Measurements from ENCODE around the gene RNF224. TPM values are rescaled to one million over a fixed set of nuclear protein-coding genes. Genes with fewer than 3 reads are reported as not detected.
A peak's percentile ranks its signal among the peaks of the same experiment; 100 is the strongest.

The RNF224 gene
- total and polyA plus RNA-seq, 2 of the 13 experiments (the other 11 are each of a cell fraction or from before 2014, with no cell fraction given): 0.09 TPM; not detected in 1

DNA sequence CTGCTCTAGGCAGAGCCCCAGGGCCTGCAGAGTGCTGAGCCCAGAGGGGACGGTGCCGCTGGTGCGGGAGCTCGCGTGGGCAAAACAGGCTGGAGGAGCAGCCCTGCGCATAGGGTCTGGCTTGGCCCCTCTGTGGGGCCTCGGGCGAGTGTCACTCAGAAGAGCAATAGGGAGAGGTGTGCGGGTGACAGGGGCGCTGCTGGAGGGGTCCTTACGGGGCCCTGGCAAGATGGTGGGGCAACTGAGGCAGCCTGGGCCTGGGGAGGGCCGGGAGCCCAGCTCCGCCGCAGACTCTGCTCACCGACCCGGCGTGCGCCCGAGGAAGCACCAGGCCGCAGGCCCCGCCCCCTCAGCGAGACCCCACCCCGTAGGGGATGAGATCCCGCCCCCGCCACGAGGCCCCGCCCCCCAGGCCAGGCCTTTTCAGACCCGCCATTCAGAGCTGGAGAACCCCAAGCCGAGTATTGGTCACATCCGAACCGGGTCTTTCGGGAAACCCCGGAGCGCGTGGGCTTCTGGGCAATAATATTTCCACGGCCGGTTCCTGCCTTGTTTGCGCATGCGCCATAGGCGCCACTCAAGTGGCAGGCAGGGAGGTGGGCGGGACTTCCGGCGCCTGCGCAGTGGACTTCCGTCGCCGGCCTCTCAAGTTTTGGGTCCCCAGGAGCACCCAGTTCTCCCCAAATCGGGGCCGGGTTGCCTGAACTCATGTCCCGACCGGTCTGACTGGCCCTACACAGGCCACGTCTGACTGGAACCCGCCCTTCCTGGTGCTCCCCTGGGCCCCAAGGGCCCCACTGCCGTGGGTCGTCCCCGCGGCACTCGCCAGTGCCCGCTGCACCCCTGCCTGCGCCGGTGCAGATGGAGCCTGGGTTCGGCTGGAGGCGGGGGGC lies 4.0 kb upstream of the RNF224 start (continued):
- TF ChIP-seq ZNF766 (CRISPR knock-in tag; IDR thresholded peaks at IDR 0.05; ENCODE audit: borderline replicate concordance) (no peak), ZNF468 (CRISPR knock-in tag; IDR thresholded peaks at IDR 0.05) (no peak), ELF3 (CRISPR knock-in tag; IDR thresholded peaks at IDR 0.05) (no peak), ZBTB10 (CRISPR knock-in tag; IDR thresholded peaks at IDR 0.05; ENCODE audit: borderline replicate concordance) (no peak), ZBTB7A (CRISPR knock-in tag; IDR thresholded peaks at IDR 0.05) (no peak), ZNF383 (CRISPR knock-in tag; IDR thresholded peaks at IDR 0.05; ENCODE audit: borderline replicate concordance) (no peak), ZNF878 (CRISPR knock-in tag; IDR thresholded peaks at IDR 0.05) (no peak), ZNF430 (CRISPR knock-in tag; IDR thresholded peaks at IDR 0.05) (no peak), HMG20A (CRISPR knock-in tag; IDR thresholded peaks at IDR 0.05; ENCODE audit: borderline replicate concordance) (no peak), ZBTB20 (CRISPR knock-in tag; IDR thresholded peaks at IDR 0.05; ENCODE audit: borderline replicate concordance, low read depth) (0 out of 2 replicates have a peak, but pooled peaks have one; percentile 9), IKZF5 (CRISPR knock-in tag; IDR thresholded peaks at IDR 0.05) (no peak), PRPF4 (IDR thresholded peaks at IDR 0.05; ENCODE audit: low read depth, low read length, poor library complexity, severe bottlenecking) (no peak), ZNF431 (CRISPR knock-in tag; IDR thresholded peaks at IDR 0.05; ENCODE audit: borderline replicate concordance, low read depth) (no peak), PAX8 (CRISPR knock-in tag; IDR thresholded peaks at IDR 0.05; ENCODE audit: borderline replicate concordance) (no peak), MZF1 (CRISPR knock-in tag; IDR thresholded peaks at IDR 0.05; ENCODE audit: borderline replicate concordance) (no peak), NFYB (CRISPR knock-in tag; IDR thresholded peaks at IDR 0.05) (peak; percentile 70), TCF7L2 (IDR thresholded peaks at IDR 0.05; ENCODE audit: low read depth, low read length) (no peak), ZFP90 (CRISPR knock-in tag; IDR thresholded peaks at IDR 0.05; ENCODE audit: borderline replicate concordance) (no peak), ZNF839 (CRISPR knock-in tag; IDR thresholded peaks at IDR 0.05; ENCODE audit: borderline replicate concordance) (no peak), ZFP1 (CRISPR knock-in tag; IDR thresholded peaks at IDR 0.05) (no peak)
- TF ChIP-seq, protein P1, sequence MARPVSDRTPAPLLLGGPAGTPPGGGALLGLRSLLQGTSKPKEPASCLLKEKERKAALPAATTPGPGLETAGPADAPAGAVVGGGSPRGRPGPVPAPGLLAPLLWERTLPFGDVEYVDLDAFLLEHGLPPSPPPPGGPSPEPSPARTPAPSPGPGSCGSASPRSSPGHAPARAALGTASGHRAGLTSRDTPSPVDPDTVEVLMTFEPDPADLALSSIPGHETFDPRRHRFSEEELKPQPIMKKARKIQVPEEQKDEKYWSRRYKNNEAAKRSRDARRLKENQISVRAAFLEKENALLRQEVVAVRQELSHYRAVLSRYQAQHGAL (CRISPR knock-in tag; IDR thresholded peaks at IDR 0.05; ENCODE audit: not compliant biosample characterization): no peak
- TF ChIP-seq, protein P2, sequence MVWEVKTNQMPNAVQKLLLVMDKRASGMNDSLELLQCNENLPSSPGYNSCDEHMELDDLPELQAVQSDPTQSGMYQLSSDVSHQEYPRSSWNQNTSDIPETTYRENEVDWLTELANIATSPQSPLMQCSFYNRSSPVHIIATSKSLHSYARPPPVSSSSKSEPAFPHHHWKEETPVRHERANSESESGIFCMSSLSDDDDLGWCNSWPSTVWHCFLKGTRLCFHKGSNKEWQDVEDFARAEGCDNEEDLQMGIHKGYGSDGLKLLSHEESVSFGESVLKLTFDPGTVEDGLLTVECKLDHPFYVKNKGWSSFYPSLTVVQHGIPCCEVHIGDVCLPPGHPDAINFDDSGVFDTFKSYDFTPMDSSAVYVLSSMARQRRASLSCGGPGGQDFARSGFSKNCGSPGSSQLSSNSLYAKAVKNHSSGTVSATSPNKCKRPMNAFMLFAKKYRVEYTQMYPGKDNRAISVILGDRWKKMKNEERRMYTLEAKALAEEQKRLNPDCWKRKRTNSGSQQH (CRISPR knock-in tag; IDR thresholded peaks at IDR 0.05; ENCODE audit: low read depth): no peak
- TF ChIP-seq, protein P3, sequence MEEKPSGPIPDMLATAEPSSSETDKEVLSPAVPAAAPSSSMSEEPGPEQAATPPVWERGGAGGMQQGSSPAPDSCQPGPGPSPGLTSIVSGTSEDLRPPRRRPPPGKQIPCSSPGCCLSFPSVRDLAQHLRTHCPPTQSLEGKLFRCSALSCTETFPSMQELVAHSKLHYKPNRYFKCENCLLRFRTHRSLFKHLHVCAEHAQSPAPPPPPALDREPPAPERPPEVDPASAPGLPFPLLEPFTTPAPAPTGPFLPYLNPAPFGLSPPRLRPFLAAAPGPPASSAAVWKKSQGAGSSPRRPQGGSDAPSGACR (CRISPR knock-in tag; IDR thresholded peaks at IDR 0.05): no peak
